Stimulated activated CD8-positive, alpha-beta memory T cell treated with anti-CD3 and anti-CD28 coated beads, Interleukin-12 subunit alpha, Interleukin-12 subunit beta, amount 100 ng/mL, for 4 hours (primary cell): ENCODE measurements around the gene GREM1.

ENCODE experiments used
- DNase-seq: peaks from one replicate; pipeline ENCODE4 v3.0.0-alpha.2; 2020; ENCODE audit warnings: low read depth

The GREM1 gene

DNA sequence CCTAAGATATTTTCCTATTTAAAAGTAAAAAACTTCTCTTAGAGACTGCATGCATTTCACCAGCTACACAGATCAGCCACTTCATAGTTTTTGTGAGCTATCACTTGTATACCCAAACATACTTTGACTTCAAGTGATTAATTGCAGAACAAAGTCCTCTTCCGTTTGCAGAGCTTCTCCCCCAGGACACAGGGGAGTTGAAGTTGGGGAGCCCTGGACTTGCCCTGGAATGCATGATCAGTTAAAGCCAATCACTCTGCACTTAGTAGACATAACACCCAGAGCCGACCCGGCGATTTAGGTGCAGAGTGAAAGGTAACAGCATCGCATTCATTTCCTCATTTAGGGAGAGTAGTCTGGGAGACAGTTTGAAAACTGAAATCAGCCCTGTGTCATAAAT is 70.1 kb downstream of the GREM1 start:
- no peak for DNase-seq

DNA sequence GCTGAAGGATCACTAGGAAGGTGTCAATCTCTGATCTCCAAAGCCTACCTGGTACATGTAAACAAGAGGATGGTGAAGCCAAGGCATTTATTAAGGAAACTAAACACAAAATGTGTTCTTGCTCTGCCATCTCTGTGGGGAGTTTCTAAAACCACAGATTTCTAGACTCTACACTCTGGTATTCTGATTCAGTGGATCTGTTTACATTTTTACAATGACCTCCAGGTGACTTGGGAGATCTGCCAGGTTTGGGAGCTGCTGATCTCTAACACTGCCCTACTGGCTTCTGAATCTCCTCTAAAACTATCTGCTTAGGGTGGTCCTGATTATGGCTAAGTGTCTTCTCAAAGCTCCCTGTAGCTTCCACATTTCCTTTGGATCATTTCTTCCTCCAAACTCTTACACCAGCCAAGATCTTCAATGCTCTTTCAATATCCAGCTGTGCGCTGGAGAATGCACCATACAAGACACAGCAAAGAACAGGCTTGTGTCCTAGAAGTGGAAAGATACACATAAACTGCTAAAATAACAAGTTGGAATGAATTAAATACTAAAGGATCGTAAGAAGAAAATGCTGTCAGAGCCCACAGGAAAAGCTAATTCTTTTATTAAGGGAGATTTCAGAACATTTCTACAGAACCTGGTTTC is 72.7 kb downstream of the GREM1 start:
- no peak for DNase-seq

DNA sequence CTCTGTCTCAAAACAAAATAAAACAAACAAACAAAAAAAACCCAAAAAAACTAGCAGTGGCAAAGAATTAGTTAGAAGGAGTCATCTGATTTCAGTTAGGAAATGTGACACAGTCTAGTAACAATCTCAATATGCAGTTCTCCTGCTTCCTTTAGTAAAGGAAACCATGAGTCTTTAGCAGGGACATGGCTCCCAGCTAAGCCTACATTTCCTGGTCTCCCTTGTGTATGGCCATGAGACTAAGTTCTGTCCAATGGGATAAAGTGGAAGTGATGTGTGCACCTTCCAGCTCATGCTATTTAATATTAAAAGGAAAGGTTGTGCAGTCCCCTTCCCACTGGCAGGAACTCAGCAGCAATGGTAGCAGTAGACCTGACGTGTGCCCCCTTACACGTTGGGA is 74.6 kb downstream of the GREM1 start:
- no peak for DNase-seq
